ENCODE data around the gene MT1G.
"Not testable (repeated sequence)": the region's sequence is repeated elsewhere in the genome, so short reads cannot be mapped to it uniquely, and the experiment has no call there.

The MT1G gene

DNA sequence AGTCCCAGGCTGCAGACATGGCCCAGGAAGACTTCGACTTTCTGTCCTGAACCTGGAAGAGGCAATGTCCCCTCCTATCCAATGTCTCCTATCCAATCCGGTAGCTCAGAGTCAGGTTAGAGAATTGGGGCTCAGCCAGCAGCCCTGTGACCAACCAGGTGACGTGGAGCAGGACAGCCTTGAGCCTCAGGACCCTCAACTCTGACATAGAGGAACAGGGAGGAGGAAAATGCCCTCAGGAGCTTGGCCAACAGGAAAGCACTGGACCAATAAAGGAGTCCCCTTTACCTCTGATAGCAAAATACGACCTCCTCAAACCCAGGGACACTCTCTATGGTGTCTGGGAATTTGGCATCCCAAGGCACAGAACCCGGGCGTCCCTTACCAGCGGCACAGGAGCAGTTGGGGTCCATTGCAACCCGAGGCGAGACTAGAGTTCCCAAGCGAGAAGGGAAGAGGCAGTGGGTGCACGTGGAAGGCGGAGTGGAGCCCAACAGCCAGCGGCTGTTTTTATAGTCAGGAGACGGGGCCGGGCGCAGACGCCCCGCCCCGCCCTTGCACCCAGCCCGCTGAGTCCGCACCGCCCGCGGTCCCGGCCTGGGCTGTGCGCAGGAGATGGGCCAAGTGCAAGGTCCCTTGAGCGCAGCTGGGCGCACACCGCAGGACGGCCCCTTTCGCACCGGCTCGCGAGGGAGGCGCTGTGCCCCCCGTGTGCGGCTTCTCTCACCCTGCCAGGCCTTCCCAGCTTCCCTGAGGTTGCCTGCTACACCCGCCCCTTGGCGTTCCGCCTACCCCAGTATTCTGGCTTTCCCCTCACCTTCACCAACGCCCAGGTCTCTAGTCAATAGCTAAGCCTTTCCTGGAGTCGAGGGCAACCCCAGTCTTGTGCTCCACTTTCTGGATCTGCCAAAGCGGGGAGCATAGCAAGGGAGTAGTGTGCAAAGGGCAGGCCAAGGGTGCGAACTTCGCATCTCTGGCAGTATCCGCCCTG lies at the start of gene MT1G:
MT1G (minus strand) TSS at position 485 of the 991 bp plus-strand sequence; CDS start at position 413, 72 bp downstream.
- DNase-seq (ENCODE audit: extremely low read depth in 1 of 2, low read depth in 1 of 2) = no peak

DNA sequence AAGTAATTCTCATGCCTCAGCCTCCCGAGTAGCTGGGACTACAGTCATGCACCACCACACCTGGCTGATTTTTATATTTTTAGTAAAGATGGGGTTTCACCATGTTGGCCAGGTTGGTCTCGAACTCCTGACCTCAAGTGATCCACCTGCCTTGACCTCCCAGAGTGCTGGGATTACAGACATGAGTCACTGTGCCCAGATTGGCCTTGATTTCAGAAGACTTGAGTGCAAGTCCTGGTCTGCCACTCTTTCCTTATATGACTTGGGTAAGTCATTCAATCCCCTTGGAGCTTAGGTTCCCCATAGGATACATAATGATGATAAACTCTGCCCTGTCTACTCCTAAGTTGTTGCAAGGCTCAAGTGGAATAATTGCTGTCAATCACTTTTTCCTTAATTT lies 49.7 kb upstream of the MT1G start:
- DNase-seq (ENCODE audit: extremely low read depth in 1 of 2, low read depth in 1 of 2) = not testable (repeated sequence)

GRCh38 chr16:56716761-56717160 lies 48.9 kb upstream of the MT1G start:
- no peak for DNase-seq (ENCODE audit: extremely low read depth in 1 of 2, low read depth in 1 of 2)

GRCh38 chr16:56715126-56715525 lies 47.3 kb upstream of the MT1G start:
- DNase-seq (ENCODE audit: extremely low read depth in 1 of 2, low read depth in 1 of 2) = no peak

GRCh38 chr16:56713794-56714193 lies 45.9 kb upstream of the MT1G start:
- DNase-seq (ENCODE audit: extremely low read depth in 1 of 2, low read depth in 1 of 2) = no peak

DNA sequence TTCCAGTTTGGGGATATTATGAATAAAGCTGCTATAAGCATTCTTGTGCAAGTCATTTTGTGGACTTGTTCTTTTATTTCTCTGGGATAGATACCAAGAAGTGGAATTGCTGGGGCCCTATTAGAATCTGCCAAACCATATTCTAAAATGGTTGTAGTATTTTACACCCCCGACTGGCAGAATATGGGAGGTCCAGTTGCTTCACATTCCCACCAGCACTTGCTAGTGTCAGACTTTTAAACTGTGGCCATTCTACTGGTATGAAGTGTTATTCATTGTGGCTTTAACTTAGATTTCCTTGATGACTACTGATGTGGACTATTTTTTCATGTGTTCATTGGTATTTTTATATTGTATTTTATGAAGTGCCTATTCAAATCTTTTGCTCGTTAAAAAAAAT lies 44.0 kb upstream of the MT1G start:
- no peak for DNase-seq (ENCODE audit: extremely low read depth in 1 of 2, low read depth in 1 of 2)

DNA sequence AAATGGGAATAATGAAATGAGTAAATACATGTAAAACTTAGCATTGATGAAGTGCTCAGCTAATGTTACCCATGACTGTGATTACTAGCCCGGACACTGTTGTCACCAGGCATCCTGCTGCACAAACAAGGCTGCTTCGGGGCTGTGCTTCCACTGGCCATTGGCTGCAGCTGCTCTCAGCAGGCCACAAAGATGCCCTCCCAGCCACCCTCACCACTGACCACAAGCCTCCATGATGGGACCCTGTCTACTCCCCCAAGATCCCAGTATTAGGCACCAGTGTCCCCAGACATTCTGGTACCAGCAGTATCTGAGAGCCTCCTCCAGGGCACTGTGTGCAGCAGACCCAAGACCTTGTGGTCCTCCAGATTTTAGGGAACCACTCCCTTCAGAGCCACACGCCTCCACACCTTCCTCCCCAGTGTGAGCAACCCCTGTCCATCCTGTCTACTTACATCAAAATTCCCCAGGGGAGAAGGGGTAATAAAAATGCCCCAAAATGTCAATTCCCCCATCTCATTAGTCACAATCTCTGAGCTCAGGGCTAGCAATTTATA lies 42.4 kb upstream of the MT1G start:
- no peak for DNase-seq (ENCODE audit: extremely low read depth in 1 of 2, low read depth in 1 of 2)

DNA sequence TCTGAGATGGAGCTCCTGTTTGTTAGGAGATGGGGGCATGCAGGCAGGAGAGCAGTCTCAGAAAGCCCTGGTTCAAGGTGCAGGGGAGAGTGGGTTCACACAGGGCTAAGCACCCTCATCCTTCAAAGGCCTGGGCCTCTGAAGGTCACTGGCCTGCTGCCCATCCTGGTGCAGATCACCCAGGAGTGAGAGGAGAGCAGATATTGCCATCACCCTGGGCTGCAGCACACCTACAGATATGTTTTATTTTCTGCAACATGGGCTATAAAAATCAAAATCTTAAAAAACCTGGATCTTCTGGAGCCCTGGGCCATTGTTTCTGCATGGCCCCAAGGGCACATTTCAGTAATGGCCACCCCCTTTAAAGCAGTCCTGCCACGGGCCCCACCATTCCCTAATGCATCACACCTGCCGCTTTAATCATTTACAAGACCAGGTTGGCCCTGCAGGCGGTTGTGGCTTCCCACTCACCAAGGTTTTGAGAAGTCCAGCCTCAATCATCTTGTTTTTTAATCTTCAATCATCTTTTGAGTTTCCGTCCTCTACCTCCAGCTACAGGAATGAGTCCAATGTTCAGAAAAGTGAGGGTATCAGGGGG lies 41.7 kb upstream of the MT1G start:
- DNase-seq (ENCODE audit: extremely low read depth in 1 of 2, low read depth in 1 of 2) = no peak

GRCh38 chr16:56708525-56709442 lies 40.9 kb upstream of the MT1G start:
- no peak for DNase-seq (ENCODE audit: extremely low read depth in 1 of 2, low read depth in 1 of 2)

GRCh38 chr16:56702836-56703235 lies 35.0 kb upstream of the MT1G start:
- no peak for DNase-seq (ENCODE audit: extremely low read depth in 1 of 2, low read depth in 1 of 2)

GRCh38 chr16:56701534-56701933 lies 33.7 kb upstream of the MT1G start:
- no peak for DNase-seq (ENCODE audit: extremely low read depth in 1 of 2, low read depth in 1 of 2)

- DNase-seq (ENCODE audit: extremely low read depth in 1 of 2, low read depth in 1 of 2) = no peak
These were observed 32.8 kb upstream of the MT1G start for GRCh38 chr16:56700631-56701030.

GRCh38 chr16:56700195-56700594 lies 32.3 kb upstream of the MT1G start:
- no peak for DNase-seq (ENCODE audit: extremely low read depth in 1 of 2, low read depth in 1 of 2)

- DNase-seq (ENCODE audit: extremely low read depth in 1 of 2, low read depth in 1 of 2) = no peak
These were observed 29.7 kb upstream of the MT1G start for GRCh38 chr16:56697456-56698155.

- no peak for DNase-seq (ENCODE audit: extremely low read depth in 1 of 2, low read depth in 1 of 2)
These were observed 27.4 kb upstream of the MT1G start for GRCh38 chr16:56695246-56695645.

- no peak for DNase-seq (ENCODE audit: extremely low read depth in 1 of 2, low read depth in 1 of 2)
These were observed 24.0 kb upstream of the MT1G start for GRCh38 chr16:56691885-56692284.

DNA sequence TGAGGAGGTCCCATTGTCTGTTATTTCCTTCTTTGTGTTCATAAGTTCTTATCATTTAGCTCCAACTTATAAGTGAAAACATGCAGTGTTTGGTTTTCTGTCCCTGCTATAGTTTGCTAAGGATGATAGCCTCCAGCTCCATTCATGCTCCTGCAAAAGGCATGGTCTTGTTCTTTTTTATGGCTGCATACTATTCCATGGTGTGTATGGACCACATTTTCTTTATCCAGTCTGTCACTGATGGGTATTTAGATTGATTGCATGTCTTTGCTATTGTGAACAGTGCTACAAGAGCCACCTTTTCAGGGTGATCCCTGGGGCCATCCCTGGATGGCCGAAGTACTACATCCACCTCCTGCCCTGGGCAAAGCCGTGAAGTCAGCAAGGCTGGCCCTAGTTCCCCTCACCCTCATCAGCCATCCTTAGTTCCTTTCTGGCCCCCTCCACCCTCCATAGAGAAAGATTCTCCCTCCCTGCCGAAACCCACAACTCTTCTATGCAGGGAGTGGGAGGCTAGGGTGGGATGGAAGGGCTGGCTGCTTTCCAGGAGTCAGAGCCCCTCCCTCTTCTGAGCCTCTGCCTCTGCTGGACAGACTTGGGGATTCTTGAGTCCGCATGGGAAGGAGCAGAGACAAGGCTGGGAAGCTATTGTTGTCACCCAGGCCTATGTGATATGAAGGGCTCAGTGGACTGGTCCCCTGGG lies 22.7 kb upstream of the MT1G start:
- no peak for DNase-seq (ENCODE audit: extremely low read depth in 1 of 2, low read depth in 1 of 2)

GRCh38 chr16:56689171-56689570 lies 21.3 kb upstream of the MT1G start:
- DNase-seq (ENCODE audit: extremely low read depth in 1 of 2, low read depth in 1 of 2) = no peak

- DNase-seq (ENCODE audit: extremely low read depth in 1 of 2, low read depth in 1 of 2) = no peak
These were observed 20.9 kb upstream of the MT1G start for GRCh38 chr16:56688762-56689161.

- no peak for DNase-seq (ENCODE audit: extremely low read depth in 1 of 2, low read depth in 1 of 2)
These were observed 18.9 kb upstream of the MT1G start for GRCh38 chr16:56686758-56687157.
